Breast epithelium (tissue), 3 donors: Measurements from ENCODE around the gene CEBPB.

Experiments used
- CTCF ChIP-seq, 3 donors: fragments of 450-650 bp; IDR thresholded peaks; one replicate each; pipeline ENCODE4 v1.5.1; 2016 to 2017; ENCODE audit warnings: antibody characterized with exemption in 3 of 3, mild to moderate bottlenecking in 3 of 3, moderate library complexity in 3 of 3
- POLR2A ChIP-seq: fragments of 450-650 bp; IDR thresholded peaks from one replicate; pipeline ENCODE4 v1.6.1; 2016; ENCODE audit warnings: antibody characterized with exemption, mild to moderate bottlenecking, moderate library complexity
- POLR2AphosphoS5 ChIP-seq, 3 donors: sonication (generic); formaldehyde crosslinking; IDR thresholded peaks; one replicate each; pipeline ENCODE4 v1.6.1; 2017; ENCODE audit warnings: antibody characterized with exemption in 3 of 3

- TF ChIP-seq CTCF (IDR thresholded peaks at IDR 0.05), result no peak
- no peak for TF ChIP-seq POLR2AphosphoS5 (IDR thresholded peaks at IDR 0.05)
- TF ChIP-seq POLR2A, result no peak
These were observed 26.7 kb downstream of the CEBPB start for GRCh38 chr20:50217207-50217949.
